Superior temporal gyrus (tissue), 1 donor: ENCODE data around the gene CAV3.
"Not testable (repeated sequence)": the region's sequence is repeated elsewhere in the genome, so short reads cannot be mapped to it uniquely, and the experiment has no call there.

ENCODE experiments used
- DNase-seq: peaks from one replicate; pipeline ENCODE4 v3.0.0-alpha.2; 2016; ENCODE audit errors: extremely low spot score

Gene CAV3

DNA sequence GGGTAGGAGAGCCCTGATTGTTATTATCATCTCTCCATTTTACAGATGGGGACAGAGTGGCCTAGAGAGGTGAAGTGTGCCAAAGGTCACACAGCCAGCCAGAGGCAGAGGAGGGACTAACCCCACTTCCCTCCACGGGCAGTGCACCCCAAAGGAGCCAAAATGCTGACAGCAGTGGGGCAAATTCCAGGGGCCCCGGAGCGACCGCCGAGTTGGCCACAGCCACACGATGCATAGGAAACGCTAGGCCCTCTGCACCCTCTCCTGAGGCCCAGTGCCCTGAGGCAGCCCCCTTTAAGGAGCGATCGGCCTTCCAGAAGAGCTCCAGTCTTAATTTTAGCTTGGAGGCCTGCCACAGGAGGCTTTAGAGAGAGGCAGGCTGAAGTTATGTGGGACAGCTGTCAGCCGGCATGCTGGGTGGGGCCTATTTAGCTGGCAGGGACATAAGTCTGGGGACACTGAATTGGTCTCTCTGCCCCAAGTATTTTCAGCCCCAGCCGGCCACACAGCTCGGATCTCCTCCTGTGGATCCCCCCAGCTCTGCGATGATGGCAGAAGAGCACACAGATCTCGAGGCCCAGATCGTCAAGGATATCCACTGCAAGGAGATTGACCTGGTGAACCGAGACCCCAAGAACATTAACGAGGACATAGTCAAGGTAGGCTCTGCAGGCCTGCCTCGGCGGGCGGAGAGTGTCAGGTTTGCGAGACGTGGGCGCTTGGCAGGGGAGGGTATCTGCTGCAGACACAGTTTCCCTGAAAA lies at the start of gene CAV3:
TSS of gene CAV3 (plus strand) at position 471 of the 763 bp plus-strand sequence. CDS start at position 546, 75 bp downstream.
- DNase-seq = no peak

DNA sequence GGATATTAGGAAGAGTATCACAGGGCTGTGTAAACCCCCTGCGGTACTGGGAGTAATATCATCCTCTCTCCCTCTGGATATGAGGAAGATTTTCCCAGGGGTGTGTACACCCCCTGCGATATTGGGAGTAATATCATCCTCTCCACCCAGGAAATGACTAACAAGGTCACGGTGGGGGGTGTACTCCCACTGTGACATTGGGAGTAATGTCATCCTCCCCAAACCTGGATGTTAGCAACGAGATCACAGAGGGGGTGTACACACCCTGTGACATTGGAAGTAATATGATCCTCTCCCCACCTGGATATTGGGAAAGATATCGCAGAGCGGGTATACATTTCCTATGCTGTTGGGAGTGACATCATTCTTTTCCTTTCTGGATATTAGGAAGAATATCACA lies 48.6 kb upstream of the CAV3 start:
- DNase-seq = not testable (repeated sequence)

- not testable (repeated sequence) for DNase-seq
These were observed 42.3 kb upstream of the CAV3 start for GRCh38 chr3:8691295-8691694.

- no peak for DNase-seq
These were observed 31.0 kb upstream of the CAV3 start for GRCh38 chr3:8702560-8702959.

DNA sequence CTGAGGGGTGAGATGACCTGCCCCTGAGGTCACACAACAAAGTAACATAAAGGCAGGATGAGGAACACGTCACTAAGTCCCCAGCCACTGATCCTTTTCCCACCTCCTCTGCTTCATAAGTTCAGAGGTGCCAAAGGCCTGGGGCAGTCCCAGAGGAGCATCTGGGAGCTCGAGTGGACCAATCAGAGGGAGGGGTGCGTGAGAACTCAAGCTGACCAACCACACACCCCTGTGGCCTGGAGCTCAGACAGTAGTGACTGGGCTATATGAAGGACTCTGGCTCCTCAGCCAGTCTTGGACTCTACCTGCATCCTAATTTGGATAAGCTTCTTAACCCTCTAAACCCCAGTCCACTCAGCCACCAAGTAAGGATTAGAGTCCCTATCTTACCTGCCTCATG lies 28.0 kb upstream of the CAV3 start:
- no peak for DNase-seq

- no peak for DNase-seq
These were observed 24.3 kb upstream of the CAV3 start for GRCh38 chr3:8709287-8709686.

DNA sequence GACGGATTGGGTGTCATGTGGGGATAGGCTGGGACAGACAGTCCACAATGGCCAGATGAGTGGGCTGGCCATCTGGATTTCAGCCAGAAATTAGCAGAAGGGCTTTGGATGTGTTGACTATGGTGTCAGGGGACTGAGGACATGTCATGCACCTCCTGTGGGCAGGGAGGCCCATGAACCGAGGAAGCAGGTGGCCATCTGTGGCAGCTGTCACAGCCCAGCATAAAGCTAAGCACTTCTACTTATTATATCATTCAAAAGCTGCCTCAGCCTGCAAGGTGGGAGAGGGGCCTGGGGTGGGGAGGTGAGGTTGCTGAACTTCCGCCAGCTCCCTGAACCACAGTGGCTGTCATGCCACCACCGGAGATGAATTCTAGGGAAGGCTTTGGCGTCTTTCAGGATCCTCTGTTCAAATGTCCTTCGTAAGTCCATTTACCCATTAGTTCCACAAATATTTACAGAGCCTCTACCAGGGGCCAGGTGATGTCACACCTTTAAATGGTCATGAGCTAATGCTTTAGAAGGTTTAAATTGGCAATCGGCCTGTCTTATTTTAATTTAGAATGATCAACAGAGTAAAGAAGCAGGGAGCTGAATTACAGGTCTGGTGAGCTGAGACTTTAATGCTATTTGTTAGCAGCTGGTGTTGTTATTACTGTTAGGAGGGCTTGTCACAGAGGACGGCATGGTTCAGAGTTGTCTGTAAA lies 23.6 kb upstream of the CAV3 start:
- DNase-seq = no peak

DNA sequence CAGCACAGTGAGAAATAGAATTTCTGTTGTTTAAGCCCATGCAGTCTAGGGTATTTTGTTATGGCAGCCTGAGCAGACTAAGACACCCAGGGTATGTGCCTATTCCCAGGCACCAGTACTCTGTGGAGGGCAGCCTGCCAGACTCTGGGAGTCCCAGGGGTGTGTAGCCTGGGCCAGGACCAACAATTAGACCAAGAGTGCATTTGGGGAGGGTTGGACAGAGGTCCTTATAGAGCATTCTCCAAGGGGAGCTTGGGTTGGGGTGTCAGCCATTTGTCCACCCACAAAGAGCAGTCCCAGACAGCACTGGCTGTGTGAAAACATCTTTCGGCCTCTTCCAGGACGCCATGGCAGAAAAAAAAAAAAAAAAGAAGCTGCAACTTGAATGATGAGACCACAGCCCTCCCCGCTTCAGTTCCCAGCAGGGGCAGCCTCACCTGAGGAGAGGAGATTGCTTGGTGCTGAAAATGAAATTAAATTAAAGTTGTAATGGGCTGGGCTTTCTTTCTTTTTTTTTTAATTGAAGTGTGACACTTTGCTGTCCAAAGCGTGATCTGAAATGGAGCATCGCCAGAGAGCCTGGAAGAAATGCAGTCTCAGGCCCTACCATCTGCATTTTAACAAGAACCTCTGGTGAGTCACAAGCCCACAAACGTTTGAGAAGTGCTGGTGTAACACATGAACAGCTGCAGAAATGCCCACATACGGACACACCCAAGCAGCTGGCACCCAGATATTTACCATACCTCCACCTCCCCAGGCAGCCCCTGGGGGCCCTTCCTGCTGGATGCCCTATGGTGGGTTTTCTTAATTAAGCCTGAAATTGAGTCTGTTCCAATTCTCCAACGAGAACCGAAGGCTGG lies 21.3 kb upstream of the CAV3 start:
- DNase-seq = peak; percentile 18

DNA sequence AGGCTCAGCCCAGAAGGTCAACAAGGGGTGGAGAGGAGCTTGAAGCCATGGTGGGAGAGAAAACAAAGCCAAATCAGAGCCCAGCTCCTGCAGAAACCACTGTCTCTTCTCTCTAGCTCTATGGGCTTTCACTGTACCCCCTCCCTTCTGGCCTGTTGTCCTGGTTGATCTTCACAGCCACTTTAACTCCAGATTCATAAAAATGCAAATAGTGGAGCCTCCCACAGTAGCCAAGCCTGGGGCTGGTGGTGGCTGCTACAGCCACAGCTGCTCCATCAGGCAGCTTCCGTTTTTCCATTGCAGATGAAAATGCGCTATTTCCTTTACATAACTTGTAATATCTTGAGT lies 20.7 kb upstream of the CAV3 start:
- no peak for DNase-seq

DNA sequence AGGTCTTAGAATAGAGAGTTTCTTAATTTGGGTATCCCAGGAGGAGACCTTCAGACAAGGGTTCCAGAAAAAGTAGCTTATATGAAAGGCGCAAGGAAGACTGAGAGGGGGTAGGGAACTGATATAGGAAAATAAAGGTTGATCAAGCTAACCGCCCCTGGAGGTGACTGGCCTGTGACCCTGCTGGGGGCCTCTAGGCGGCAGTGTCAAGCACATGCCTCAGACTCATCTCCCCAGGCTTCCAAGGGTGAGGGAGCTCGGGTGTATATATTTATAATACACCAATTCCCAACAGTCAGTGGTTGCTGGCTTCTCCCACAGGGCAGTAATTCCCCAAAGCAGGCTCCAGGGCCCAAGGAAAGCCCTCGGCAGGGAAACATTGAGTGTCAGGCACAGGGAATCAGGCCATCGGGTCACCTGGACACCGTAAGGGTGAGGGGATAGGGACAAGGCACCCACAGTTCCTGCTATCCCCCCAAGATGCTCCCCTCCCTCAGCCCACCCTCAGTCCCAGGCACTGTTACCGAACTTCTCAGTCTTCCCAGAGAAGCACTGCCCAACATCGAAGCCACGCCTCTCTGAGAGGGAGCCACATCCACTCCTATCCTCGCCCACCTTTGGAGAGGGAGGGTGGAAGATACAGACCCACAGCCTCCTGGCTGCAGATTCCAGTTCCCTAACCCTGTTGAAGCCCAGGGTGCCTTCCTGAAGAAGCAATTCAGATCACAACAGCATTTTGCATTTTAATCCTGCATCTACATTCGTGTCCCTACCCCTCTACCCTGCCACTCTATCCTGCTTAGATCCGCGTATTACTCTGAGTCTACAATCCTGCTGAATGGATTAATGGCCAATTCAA lies 19.5 kb upstream of the CAV3 start:
- DNase-seq = no peak

DNA sequence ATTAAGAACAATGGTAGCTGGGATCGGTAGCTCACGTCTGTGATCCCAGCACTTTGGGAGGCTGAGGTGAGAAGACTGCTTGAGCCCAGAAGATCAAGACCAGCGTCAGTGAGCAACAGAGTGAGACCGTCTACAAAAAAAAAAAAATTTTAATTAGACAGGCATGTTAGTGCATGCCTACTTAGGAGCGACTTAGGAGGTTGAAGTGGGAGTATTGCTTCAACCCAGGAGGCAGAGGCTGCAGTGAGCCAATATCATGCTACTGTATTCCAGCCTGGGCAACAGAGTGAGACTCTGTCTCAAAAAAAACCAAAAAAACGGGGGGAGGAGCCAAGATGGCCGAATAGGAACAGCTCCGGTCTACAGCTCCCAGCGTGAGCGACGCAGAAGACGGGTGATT lies 17.8 kb upstream of the CAV3 start:
- not testable (repeated sequence) for DNase-seq

DNA sequence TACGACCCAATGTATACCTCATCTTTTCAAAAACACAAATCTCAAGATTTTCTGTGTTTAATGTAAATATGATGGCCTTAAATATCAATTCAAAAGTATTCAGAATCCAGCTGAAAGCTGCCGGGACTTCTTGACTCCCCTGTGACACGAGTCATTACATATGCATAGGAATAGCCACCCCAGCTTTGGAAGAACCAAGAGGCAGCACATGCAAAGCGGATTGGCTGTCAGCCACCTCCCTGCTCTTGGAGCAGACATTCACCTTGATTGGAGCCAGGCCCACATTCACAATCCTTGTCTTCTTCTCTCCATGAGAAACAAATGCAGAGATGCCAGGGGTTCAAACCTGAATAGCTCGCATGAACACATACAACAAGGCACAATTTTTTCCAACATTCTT lies 10.8 kb upstream of the CAV3 start:
- DNase-seq = no peak

- DNase-seq = no peak
These were observed 10.0 kb upstream of the CAV3 start for GRCh38 chr3:8723612-8724011.

GRCh38 chr3:8724108-8724752 lies 9.4 kb upstream of the CAV3 start:
- no peak for DNase-seq

- DNase-seq = no peak
These were observed 5.7 kb upstream of the CAV3 start for GRCh38 chr3:8727605-8728512.

- DNase-seq = no peak
These were observed 4.1 kb upstream of the CAV3 start for GRCh38 chr3:8729479-8729878.

DNA sequence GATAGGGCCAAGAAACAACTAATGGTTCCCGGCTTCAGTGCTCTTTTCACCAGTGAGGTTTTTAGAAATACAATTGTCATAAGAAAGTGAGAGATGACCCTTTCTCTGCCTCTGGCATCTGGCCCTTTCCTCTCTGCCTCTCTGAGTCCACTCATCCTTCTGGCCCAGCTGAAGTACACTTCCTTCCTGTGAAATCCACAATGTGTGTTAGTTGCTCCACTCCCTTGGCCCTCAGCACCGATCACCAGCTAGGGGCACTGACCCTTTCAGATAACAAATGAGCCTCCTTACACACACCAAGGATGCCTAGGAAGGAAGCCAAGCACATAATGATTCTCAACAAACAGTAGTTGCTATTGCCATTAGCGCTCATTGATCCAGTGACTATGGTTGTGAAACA lies 2.9 kb upstream of the CAV3 start:
- no peak for DNase-seq

GRCh38 chr3:8732413-8732812 lies 1.2 kb upstream of the CAV3 start:
- DNase-seq = no peak

GRCh38 chr3:8734137-8734878 lies 706 bp downstream of the CAV3 start:
- DNase-seq = no peak
